H9 (cell line): ENCODE results near the gene EHD3. TPM values are rescaled to one million over a fixed set of nuclear protein-coding genes. Genes with fewer than 3 reads are reported as not detected.

ENCODE experiments used
- DNase-seq: peaks from one replicate; pipeline ENCODE4 v3.0.0-alpha.2; 2017
- H2AFZ ChIP-seq: one replicate; pipeline ENCODE4 v1.6.1; 2013; ENCODE audit warnings: mild to moderate bottlenecking, low read length, control low read depth, moderate library complexity
- H2AK5ac ChIP-seq: 2 replicates; pipeline ENCODE4 v1.6.1; 2013; ENCODE audit warnings: low read length, control low read depth, mixed read lengths; ENCODE audit not compliant: insufficient read length
- H2BK120ac ChIP-seq: one replicate; pipeline ENCODE4 v1.6.1; 2013; ENCODE audit warnings: low read depth, mild to moderate bottlenecking, low read length, control low read depth, inconsistent platforms; ENCODE audit not compliant: poor library complexity, severe bottlenecking
- H2BK12ac ChIP-seq: 2 replicates; pipeline ENCODE4 v1.6.1; 2013; ENCODE audit warnings: low read length, control low read depth, mixed read lengths, low read depth; ENCODE audit not compliant: insufficient read length
- H2BK15ac ChIP-seq: 2 replicates; pipeline ENCODE4 v1.6.1; 2013; ENCODE audit warnings: low read depth, low read length, control low read depth
- H2BK20ac ChIP-seq: one replicate; pipeline ENCODE4 v1.6.1; 2013; ENCODE audit warnings: low read depth, mild to moderate bottlenecking, low read length, control low read depth, inconsistent platforms; ENCODE audit not compliant: poor library complexity, severe bottlenecking
- H2BK5ac ChIP-seq: 2 replicates; pipeline ENCODE4 v1.6.1; 2013; ENCODE audit warnings: low read length, control low read depth, mixed read lengths; ENCODE audit not compliant: insufficient read length
- H3K14ac ChIP-seq: 2 replicates; pipeline ENCODE4 v1.6.1; 2013; ENCODE audit warnings: low read length, control low read depth; ENCODE audit not compliant: insufficient read depth
- H3K18ac ChIP-seq: 2 replicates; pipeline ENCODE4 v1.6.1; 2013; ENCODE audit warnings: low read depth, mild to moderate bottlenecking, mixed read lengths, low read length, control low read depth; ENCODE audit not compliant: insufficient read length
- H3K23ac ChIP-seq: 2 replicates; pipeline ENCODE4 v1.6.1; 2013; ENCODE audit warnings: low read length, control low read depth, mixed read lengths, low read depth; ENCODE audit not compliant: insufficient read length
- H3K23me2 ChIP-seq: 2 replicates; pipeline ENCODE4 v1.6.1; 2013; ENCODE audit warnings: low read depth, mild to moderate bottlenecking, mixed read lengths, low read length, control low read depth; ENCODE audit not compliant: insufficient read length, poor library complexity, severe bottlenecking
- H3K27ac ChIP-seq: 2 replicates; pipeline ENCODE4 v1.5.1; 2013; ENCODE audit warnings: low read length, control low read depth, mixed read lengths, low read depth; ENCODE audit not compliant: insufficient read length
- H3K27me3 ChIP-seq: 2 replicates; pipeline ENCODE4 v1.6.1; 2013; ENCODE audit warnings: low read length, control low read depth, inconsistent platforms; ENCODE audit not compliant: insufficient read depth
- H3K4ac ChIP-seq: 2 replicates; pipeline ENCODE4 v1.6.1; 2013; ENCODE audit warnings: low read depth, mild to moderate bottlenecking, control low read depth, inconsistent platforms, low read length, moderate library complexity
- H3K4me1 ChIP-seq: 2 replicates; pipeline ENCODE4 v1.6.1; 2013; ENCODE audit warnings: low read length, control low read depth, inconsistent platforms; ENCODE audit not compliant: insufficient read depth
- H3K4me2 ChIP-seq: 2 replicates; pipeline ENCODE4 v1.6.1; 2013; ENCODE audit warnings: low read length, control low read depth, mixed read lengths; ENCODE audit not compliant: insufficient read length, insufficient read depth
- H3K56ac ChIP-seq: 2 replicates; pipeline ENCODE4 v1.6.1; 2013; ENCODE audit warnings: low read depth, mild to moderate bottlenecking, mixed read lengths, low read length, control low read depth; ENCODE audit not compliant: insufficient read length
- H3K79me1 ChIP-seq: 2 replicates; pipeline ENCODE4 v1.6.1; 2013; ENCODE audit warnings: low read depth, mild to moderate bottlenecking, moderate library complexity, low read length, control low read depth, inconsistent platforms; ENCODE audit not compliant: insufficient read depth, poor library complexity, severe bottlenecking
- H3K79me2 ChIP-seq: 2 replicates; pipeline ENCODE4 v1.6.1; 2013; ENCODE audit warnings: low read length, control low read depth, inconsistent platforms; ENCODE audit not compliant: insufficient read depth
- H3K9ac ChIP-seq: 2 replicates; pipeline ENCODE4 v1.6.1; 2013; ENCODE audit warnings: low read length, control low read depth, mixed read lengths; ENCODE audit not compliant: insufficient read length; ENCODE audit errors: extremely low read depth
- H3K9me3 ChIP-seq: one replicate; pipeline ENCODE4 v1.6.1; 2013; ENCODE audit warnings: low read depth, low read length, inconsistent platforms; ENCODE audit not compliant: control insufficient read depth
- H3T11ph ChIP-seq: one replicate; pipeline ENCODE4 v1.6.1; 2013; ENCODE audit warnings: mild to moderate bottlenecking, low read length, control low read depth, inconsistent platforms
- H4K20me1 ChIP-seq: one replicate; pipeline ENCODE4 v1.6.1; 2013; ENCODE audit not compliant: control insufficient read depth, insufficient read length, insufficient read depth
- H4K5ac ChIP-seq: 2 replicates; pipeline ENCODE4 v1.6.1; 2013; ENCODE audit warnings: low read depth, mild to moderate bottlenecking, mixed read lengths, low read length, control low read depth; ENCODE audit not compliant: insufficient read length
- H4K8ac ChIP-seq: replicated peaks from 2 replicates; pipeline ENCODE4 v1.6.1; 2013; ENCODE audit warnings: low read length, control low read depth, mixed read lengths, low read depth; ENCODE audit not compliant: insufficient read length
- H4K91ac ChIP-seq: 2 replicates; pipeline ENCODE4 v1.6.1; 2013; ENCODE audit warnings: low read depth, mild to moderate bottlenecking, moderate library complexity, mixed read lengths, low read length, control low read depth; ENCODE audit not compliant: insufficient read length
- H3K27ac Mint-ChIP-seq, 3 experiments: 2 replicates in 2 of 3; 3 replicates in 1 of 3; pipeline ENCODE4 v1.8.0; 2020 to 2021; ENCODE audit warnings: mixed read lengths in 3 of 3, mild to moderate bottlenecking in 1 of 3, moderate library complexity in 1 of 3
- H3K27me3 Mint-ChIP-seq: 2 replicates; pipeline ENCODE4 v1.8.0; 2021; ENCODE audit warnings: low read depth, mild to moderate bottlenecking, moderate library complexity, mixed read lengths
- H3K36me3 Mint-ChIP-seq, 3 experiments: 2 replicates in 2 of 3; 3 replicates in 1 of 3; pipeline ENCODE4 v1.8.0; 2020 to 2021; ENCODE audit warnings: low read depth in 3 of 3, mixed read lengths in 3 of 3; ENCODE audit not compliant: insufficient read depth in 1 of 3
- H3K4me1 Mint-ChIP-seq, 2 experiments: 2 replicates each; pipeline ENCODE4 v1.8.0; 2020; ENCODE audit warnings: mixed read lengths in 2 of 2
- H3K4me3 Mint-ChIP-seq, 2 experiments: 2 replicates in 1 of 2; 3 replicates in 1 of 2; pipeline ENCODE4 v1.8.0; 2020 to 2021; ENCODE audit warnings: mild to moderate bottlenecking in 2 of 2, mixed read lengths in 2 of 2, moderate library complexity in 1 of 2
- H3K9me3 Mint-ChIP-seq, 2 experiments: 2 replicates in 1 of 2; 3 replicates in 1 of 2; pipeline ENCODE4 v1.8.0; 2020; ENCODE audit warnings: mild to moderate bottlenecking in 2 of 2, mixed read lengths in 2 of 2, moderate library complexity in 1 of 2
- WGBS: extraction: QIAGEN DNeasy Blood & Tissue Kit; methylation state at CpG from one replicate; pipeline ENCODE4 v1.1.7; 2013; ENCODE audit warnings: missing lambda C conversion rate, low lambda C conversion rate, mixed read lengths; ENCODE audit not compliant: insufficient read length; ENCODE audit errors: extremely low coverage; 5-methylcytosine and 5-hydroxymethylcytosine counted together
- total RNA-seq: library from RNA; stranded (reverse); gene quantifications from 2 replicates; pipeline ENCODE4 v1.2.1, GENCODE V29; 2021
- TF ChIP-seq, protein P1 (sequence below): fragments of 200-600 bp; sonication (generic); conservative IDR thresholded peaks from 3 replicates; pipeline ENCODE4 v1.8.0; 2021; ENCODE audit warnings: antibody characterized with exemption, mild to moderate bottlenecking

Gene EHD3
- total RNA-seq, 1 experiment from 2014 or later, result 8.3 TPM

DNA sequence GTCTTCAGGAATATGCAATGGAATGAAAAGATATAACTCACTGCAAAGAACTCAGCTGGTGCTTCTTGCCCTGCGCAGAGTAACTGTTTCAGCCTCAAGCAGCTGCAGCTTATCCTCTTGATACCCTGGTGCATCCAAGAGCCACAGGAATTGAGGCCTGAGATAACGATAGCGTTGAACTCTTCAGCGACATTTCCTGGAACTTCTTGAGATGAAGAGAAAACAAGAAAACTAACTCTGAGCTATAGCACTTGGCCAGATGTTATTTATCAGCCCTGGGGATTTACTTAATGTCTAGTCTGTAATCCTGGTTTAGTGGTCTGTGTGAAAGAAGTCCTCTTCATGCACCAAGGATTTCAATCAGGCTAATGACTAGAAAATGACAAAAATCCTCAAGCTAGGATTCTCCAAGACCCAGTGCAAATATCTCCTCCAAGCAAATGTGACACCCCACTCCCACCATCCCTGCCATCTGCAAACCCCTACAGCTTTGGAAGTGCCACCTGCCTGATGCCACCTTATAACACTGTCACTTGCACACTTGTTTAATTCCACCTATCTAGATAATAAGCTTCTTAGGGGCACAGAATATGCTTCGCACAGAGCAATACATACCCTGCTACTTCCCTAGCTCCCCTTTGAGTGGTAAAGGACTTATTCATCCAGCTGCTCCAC, 40.6 kb downstream of the EHD3 start:
- H3K9me3 Mint-ChIP-seq, result no peaks in the 10 kb centered on the region
- no peak overlapping the region for H3K27ac ChIP-seq
- H3K4ac ChIP-seq, result no peak overlapping the region
- H3K4me1 ChIP-seq, result peaks cover 4% of the 10 kb centered on the region; the same call in 1 of the 2 replicates
- no peak overlapping the region for H3T11ph ChIP-seq
- H3K56ac ChIP-seq, result no peak overlapping the region
- no peak overlapping the region for H3K27ac Mint-ChIP-seq
- DNase-seq, result no peak
- WGBS, result no CpG with 5 or more reads among the region's 5 CpGs
- no peaks in the 10 kb centered on the region for H3K36me3 Mint-ChIP-seq
- H2BK120ac ChIP-seq, result no peak overlapping the region
- no peaks in the 10 kb centered on the region for H3K9me3 ChIP-seq
- no peak overlapping the region for H4K91ac ChIP-seq
- H4K20me1 ChIP-seq, result no peaks in the 10 kb centered on the region
- H2AK5ac ChIP-seq, result no peak overlapping the region
- H3K79me2 ChIP-seq, result no peaks in the 10 kb centered on the region
- no peak overlapping the region for H2BK20ac ChIP-seq
- no peak overlapping the region for H3K14ac ChIP-seq
- TF ChIP-seq, protein P1, sequence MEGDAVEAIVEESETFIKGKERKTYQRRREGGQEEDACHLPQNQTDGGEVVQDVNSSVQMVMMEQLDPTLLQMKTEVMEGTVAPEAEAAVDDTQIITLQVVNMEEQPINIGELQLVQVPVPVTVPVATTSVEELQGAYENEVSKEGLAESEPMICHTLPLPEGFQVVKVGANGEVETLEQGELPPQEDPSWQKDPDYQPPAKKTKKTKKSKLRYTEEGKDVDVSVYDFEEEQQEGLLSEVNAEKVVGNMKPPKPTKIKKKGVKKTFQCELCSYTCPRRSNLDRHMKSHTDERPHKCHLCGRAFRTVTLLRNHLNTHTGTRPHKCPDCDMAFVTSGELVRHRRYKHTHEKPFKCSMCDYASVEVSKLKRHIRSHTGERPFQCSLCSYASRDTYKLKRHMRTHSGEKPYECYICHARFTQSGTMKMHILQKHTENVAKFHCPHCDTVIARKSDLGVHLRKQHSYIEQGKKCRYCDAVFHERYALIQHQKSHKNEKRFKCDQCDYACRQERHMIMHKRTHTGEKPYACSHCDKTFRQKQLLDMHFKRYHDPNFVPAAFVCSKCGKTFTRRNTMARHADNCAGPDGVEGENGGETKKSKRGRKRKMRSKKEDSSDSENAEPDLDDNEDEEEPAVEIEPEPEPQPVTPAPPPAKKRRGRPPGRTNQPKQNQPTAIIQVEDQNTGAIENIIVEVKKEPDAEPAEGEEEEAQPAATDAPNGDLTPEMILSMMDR, result no peak
- no peak overlapping the region for H3K4me2 ChIP-seq
- no peak overlapping the region for H2BK5ac ChIP-seq
- peaks cover 28 to 29% of the 10 kb centered on the region in 2 experiments for H3K4me1 Mint-ChIP-seq
- no peaks in the 10 kb centered on the region for H3K27me3 ChIP-seq
- H3K9ac ChIP-seq, result no peak overlapping the region
- H3K18ac ChIP-seq, result no peak overlapping the region
- no peaks in the 10 kb centered on the region for H3K23me2 ChIP-seq
- 0 out of 2 replicates have a peak, but pooled peaks cover 2% of the 10 kb centered on the region for H3K27me3 Mint-ChIP-seq
- H3K23ac ChIP-seq, result no peak overlapping the region
- no peaks in the 10 kb centered on the region for H3K79me1 ChIP-seq
- no peak overlapping the region for H2BK15ac ChIP-seq
- H4K5ac ChIP-seq, result no peak overlapping the region
- no peak overlapping the region for H3K4me3 Mint-ChIP-seq
- H2AFZ ChIP-seq, result no peak overlapping the region
- no peak overlapping the region for H2BK12ac ChIP-seq
- no peak overlapping the region for H4K8ac ChIP-seq
